Ovary (tissue), 3 donors: ENCODE results near the gene GPRIN2.
"Not testable (repeated sequence)": the region's sequence is repeated elsewhere in the genome, so short reads cannot be mapped to it uniquely, and the experiment has no call there.

Source experiments
- CTCF ChIP-seq, 3 donors: fragments of 450-650 bp in 2 of 3; fragments of 200-600 bp in 1 of 3; IDR thresholded peaks; one replicate each; pipeline versions ENCODE4 v1.5.1 to v1.8.0; 2016 to 2022; ENCODE audit warnings: antibody characterized with exemption in 3 of 3, mild to moderate bottlenecking in 1 of 3
- POLR2A ChIP-seq: fragments of 450-650 bp; IDR thresholded peaks from one replicate; pipeline ENCODE4 v1.6.1; 2017; ENCODE audit warnings: antibody characterized with exemption, mild to moderate bottlenecking, moderate library complexity
- donor health status: DM: no; HTN: no; CAD: no.

- TF ChIP-seq CTCF (IDR thresholded peaks at IDR 0.05); POLR2A: not testable (repeated sequence)
These were observed 16.3 kb upstream of the GPRIN2 start for GRCh38 chr10:46572765-46573164.
